Skeletal muscle satellite cell (primary cell): ENCODE measurements around the gene LUC7L.

Experiments
- H3K27me3 ChIP-seq: 2 replicates; pipeline ENCODE4 v1.7.0; 2013; ENCODE audit warnings: low read length; ENCODE audit not compliant: control insufficient read depth, insufficient read depth
- H3K36me3 ChIP-seq: 2 replicates; pipeline ENCODE4 v1.7.0; 2013; ENCODE audit warnings: mild to moderate bottlenecking, control low read depth, low read length; ENCODE audit not compliant: insufficient read depth
- H3K4me1 ChIP-seq: 2 replicates; pipeline ENCODE4 v1.7.0; 2013; ENCODE audit warnings: low read length; ENCODE audit not compliant: control insufficient read depth, insufficient read depth
- H3K4me2 ChIP-seq: 2 replicates; pipeline ENCODE4 v1.7.0; 2013; ENCODE audit warnings: mild to moderate bottlenecking, low read length
- H3K4me3 ChIP-seq: 2 replicates; pipeline ENCODE4 v1.7.0; 2013; ENCODE audit warnings: low read length
- H3K9ac ChIP-seq: 2 replicates; pipeline ENCODE4 v1.7.0; 2013; ENCODE audit warnings: mild to moderate bottlenecking, low read depth, low read length, moderate library complexity
- H3K9me3 ChIP-seq: replicated peaks from 2 replicates; pipeline ENCODE4 v1.7.0; 2013; ENCODE audit warnings: mild to moderate bottlenecking, control low read depth, low read length

Gene LUC7L

DNA sequence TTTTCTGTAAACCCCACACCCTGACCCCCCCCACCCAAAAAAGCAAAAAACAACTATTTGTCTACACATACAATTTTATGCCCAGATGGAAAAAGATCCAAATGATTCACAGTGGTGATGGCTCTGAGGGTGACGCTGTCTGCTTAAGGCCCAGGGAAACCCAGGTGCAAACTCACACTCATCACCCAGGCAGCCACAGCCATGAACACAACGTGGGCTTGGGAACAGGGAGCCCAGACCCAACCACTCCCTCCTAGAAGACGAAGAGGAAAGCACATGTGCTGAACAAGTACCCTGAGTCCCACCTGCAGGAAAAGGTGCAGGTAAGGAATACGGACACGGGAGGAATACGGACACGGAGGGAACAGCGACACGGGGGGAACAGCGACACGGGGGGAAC, 43.6 kb downstream of the LUC7L start:
- H3K4me3 ChIP-seq, result no peak overlapping the region
- no peaks in the 10 kb centered on the region for H3K9me3 ChIP-seq
- peaks cover 11% of the 10 kb centered on the region for H3K4me1 ChIP-seq
- no peak overlapping the region for H3K9ac ChIP-seq
- no peaks in the 10 kb centered on the region for H3K27me3 ChIP-seq
- H3K4me2 ChIP-seq, result no peak overlapping the region
- H3K36me3 ChIP-seq, result peaks cover 38% of the 10 kb centered on the region

GRCh38 chr16:185213-185612, 44.0 kb downstream of the LUC7L start:
- Histone ChIP-seq H3K9ac (no peak overlapping the region), H3K9me3 (no peaks in the 10 kb centered on the region), H3K36me3 (peaks cover 33% of the 10 kb centered on the region), H3K27me3 (no peaks in the 10 kb centered on the region), H3K4me2 (no peak overlapping the region), H3K4me1 (peaks cover 13% of the 10 kb centered on the region), H3K4me3 (no peak overlapping the region)

- Histone ChIP-seq H3K9ac (no peak overlapping the region), H3K4me3 (no peak overlapping the region), H3K4me1 (peaks cover 13% of the 10 kb centered on the region), H3K4me2 (no peak overlapping the region), H3K27me3 (peaks cover 14% of the 10 kb centered on the region), H3K9me3 (no peaks in the 10 kb centered on the region), H3K36me3 (peaks cover 14% of the 10 kb centered on the region)
Measured at GRCh38 chr16:183005-183404, 46.2 kb downstream of the LUC7L start.

GRCh38 chr16:181565-182021, 47.7 kb downstream of the LUC7L start:
- Histone ChIP-seq H3K4me3 (no peak overlapping the region), H3K27me3 (peaks cover 23% of the 10 kb centered on the region), H3K4me1 (peaks cover 20% of the 10 kb centered on the region), H3K9me3 (no peaks in the 10 kb centered on the region), H3K4me2 (peak overlapping the region; percentile 86), H3K36me3 (peaks cover 8% of the 10 kb centered on the region), H3K9ac (no peak overlapping the region)

- peak overlapping the region; percentile 47 for H3K9ac ChIP-seq
- H3K4me3 ChIP-seq, result peak overlapping the region; percentile 59
- H3K27me3 ChIP-seq, result peaks cover 23% of the 10 kb centered on the region
- H3K4me2 ChIP-seq, result peak overlapping the region; percentile 86
- H3K4me1 ChIP-seq, result peaks cover 20% of the 10 kb centered on the region
- H3K9me3 ChIP-seq, result no peaks in the 10 kb centered on the region
- H3K36me3 ChIP-seq, result peaks cover 8% of the 10 kb centered on the region
Measured at GRCh38 chr16:180681-181564, 48.3 kb downstream of the LUC7L start.

GRCh38 chr16:180101-180675, 49.1 kb downstream of the LUC7L start, which contains the start of gene HBQ1:
Gene HBQ1, plus strand, starts transcription at chr16:180459. Its CDS starts 28 bp downstream, at chr16:180487.
- H3K4me3 ChIP-seq, result peak within 1 kb of the TSS; percentile 59
- H3K36me3 ChIP-seq, result peaks cover 2% of the 10 kb centered on the region
- peaks cover 20% of the 10 kb centered on the region for H3K4me1 ChIP-seq
- peaks cover 28% of the 10 kb centered on the region for H3K27me3 ChIP-seq
- H3K9ac ChIP-seq, result peak within 1 kb of the TSS; percentile 47
- no peaks in the 10 kb centered on the region for H3K9me3 ChIP-seq
- H3K4me2 ChIP-seq, result peak within 1 kb of the TSS; percentile 86

DNA sequence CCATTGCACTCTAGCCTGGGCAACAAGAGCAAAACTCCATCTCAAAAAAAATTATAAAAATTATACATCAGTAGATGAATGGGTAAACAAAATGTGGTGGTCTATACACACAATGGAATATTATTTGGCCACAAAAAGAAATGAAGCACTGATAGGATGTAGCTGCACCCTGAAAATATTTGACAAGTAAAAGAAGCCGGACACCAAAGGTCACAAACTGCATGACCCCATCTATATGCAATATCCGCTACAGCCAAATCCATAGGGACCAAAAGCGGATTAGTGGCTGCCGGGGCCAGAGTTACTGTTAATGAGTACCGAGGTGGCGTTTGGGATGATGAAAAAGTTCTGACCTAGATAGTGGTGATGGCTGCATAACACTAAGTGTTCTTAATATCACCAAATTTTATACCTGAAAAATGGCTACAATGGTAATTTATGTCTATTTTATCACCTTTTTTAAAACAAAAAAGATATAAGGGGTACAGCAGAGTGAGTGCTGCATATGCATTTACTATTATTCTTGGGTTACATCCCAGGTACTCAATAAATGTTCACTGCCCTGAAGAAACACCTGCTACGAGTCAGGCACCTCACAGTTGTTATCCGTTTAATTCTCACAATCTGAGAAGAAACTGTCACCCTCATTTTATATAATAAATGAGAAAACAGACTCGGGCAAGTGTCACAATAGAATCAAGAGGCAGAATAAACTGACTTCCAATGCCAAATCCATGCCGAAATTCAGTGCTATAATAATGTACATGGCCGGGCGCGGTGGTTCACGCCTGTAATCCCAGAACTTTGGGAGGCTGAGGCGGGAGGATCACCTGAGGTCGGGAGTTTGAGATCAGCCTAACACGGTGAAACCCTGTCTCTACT, 49.8 kb downstream of the LUC7L start:
- peaks cover 35% of the 10 kb centered on the region for H3K27me3 ChIP-seq
- H3K36me3 ChIP-seq, result no peaks in the 10 kb centered on the region
- peaks cover 20% of the 10 kb centered on the region for H3K4me1 ChIP-seq
- H3K9ac ChIP-seq, result no peak overlapping the region
- no peak overlapping the region for H3K4me3 ChIP-seq
- no peak overlapping the region for H3K4me2 ChIP-seq
- H3K9me3 ChIP-seq, result no peaks in the 10 kb centered on the region

GRCh38 chr16:178668-179015, 50.6 kb downstream of the LUC7L start:
- Histone ChIP-seq H3K4me3 (no peak overlapping the region), H3K36me3 (no peaks in the 10 kb centered on the region), H3K27me3 (peaks cover 39% of the 10 kb centered on the region), H3K9me3 (no peaks in the 10 kb centered on the region), H3K4me1 (peaks cover 20% of the 10 kb centered on the region), H3K4me2 (no peak overlapping the region), H3K9ac (no peak overlapping the region)

GRCh38 chr16:177981-178667, 51.1 kb downstream of the LUC7L start:
- Histone ChIP-seq H3K4me3 (no peak overlapping the region), H3K9ac (no peak overlapping the region), H3K36me3 (no peaks in the 10 kb centered on the region), H3K4me1 (peaks cover 20% of the 10 kb centered on the region), H3K9me3 (no peaks in the 10 kb centered on the region), H3K27me3 (peaks cover 42% of the 10 kb centered on the region), H3K4me2 (no peak overlapping the region)

GRCh38 chr16:177394-177822, 51.8 kb downstream of the LUC7L start:
- H3K9ac ChIP-seq, result no peak overlapping the region
- H3K27me3 ChIP-seq, result peaks cover 42% of the 10 kb centered on the region
- no peak overlapping the region for H3K4me2 ChIP-seq
- H3K9me3 ChIP-seq, result no peaks in the 10 kb centered on the region
- no peak overlapping the region for H3K4me3 ChIP-seq
- peaks cover 20% of the 10 kb centered on the region for H3K4me1 ChIP-seq
- no peaks in the 10 kb centered on the region for H3K36me3 ChIP-seq
